Measurements from ENCODE around the gene PNKD. TPM values are rescaled to one million over a fixed set of nuclear protein-coding genes. Genes with fewer than 3 reads are reported as not detected.

PNKD gene
- total RNA-seq, 1 experiment from 2014 or later: 49.8 TPM

DNA sequence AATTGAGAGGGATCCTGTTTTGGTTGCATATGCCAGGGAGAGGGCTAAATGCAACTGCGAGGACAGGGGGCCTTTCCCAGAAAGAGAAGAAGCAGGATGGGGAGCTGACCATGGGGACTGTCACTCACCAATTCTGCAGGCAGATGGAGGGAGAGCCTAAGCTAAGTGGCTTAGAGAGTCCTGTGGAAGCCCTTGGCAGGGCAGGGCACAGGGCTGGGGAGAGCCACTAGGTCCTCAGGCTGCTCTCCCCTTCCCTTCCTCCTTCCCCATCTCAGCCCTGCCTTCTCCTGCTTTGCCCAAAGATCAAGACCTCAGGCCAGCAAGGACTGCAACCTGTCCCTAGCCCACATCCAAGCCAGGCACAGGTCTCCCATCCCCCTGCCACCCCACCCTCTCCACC is 62.0 kb downstream of the PNKD start (continued):
- TF ChIP-seq TEAD4 (CRISPR knock-in tag; IDR thresholded peaks at IDR 0.05) (no peak), JAZF1 (CRISPR knock-in tag; IDR thresholded peaks at IDR 0.05) (no peak), ZNF396 (CRISPR knock-in tag; IDR thresholded peaks at IDR 0.05; ENCODE audit: borderline replicate concordance) (no peak)

DNA sequence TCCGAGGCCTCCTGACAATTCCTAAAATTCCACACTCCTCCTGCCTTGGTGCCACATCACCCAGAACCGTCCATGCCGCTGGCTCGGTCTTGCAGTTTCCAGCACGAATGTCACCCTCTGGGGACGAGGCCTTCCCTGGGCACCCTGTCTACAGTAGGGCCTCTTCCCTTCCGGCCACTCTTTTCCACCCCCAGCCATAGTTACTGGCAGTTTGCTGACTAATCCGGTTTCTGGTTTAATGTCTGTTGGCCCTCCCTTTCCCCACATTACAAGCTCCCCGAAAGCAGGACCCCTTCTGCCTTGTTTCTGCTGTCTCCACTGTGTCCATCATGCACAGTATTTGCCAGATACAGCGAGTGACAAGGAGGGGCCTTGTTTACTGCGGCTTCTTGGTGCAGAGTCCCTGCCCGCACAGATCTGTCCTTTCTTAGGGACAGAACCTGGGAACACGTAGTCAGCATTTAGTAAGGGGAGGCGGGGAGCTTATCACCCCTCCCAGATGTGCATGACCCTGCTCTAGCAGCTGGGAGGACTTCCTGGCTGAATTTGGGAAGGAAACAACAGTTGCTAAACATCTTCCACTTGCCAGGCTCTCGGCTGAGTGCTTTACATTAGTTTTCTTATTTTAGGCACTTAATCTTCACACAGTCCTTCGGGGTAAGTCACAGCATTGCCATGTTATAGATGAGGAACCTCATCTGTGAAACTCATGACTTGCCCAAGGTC is 62.8 kb downstream of the PNKD start:
- CTCF ChIA-PET: interaction anchor here (0.7 to 1.8 kb wide), 4 partner anchors 10 to 249 kb away, joined by 4 to 7 read pairs (median 4); partner anchors contain the start of gene CATIP

DNA sequence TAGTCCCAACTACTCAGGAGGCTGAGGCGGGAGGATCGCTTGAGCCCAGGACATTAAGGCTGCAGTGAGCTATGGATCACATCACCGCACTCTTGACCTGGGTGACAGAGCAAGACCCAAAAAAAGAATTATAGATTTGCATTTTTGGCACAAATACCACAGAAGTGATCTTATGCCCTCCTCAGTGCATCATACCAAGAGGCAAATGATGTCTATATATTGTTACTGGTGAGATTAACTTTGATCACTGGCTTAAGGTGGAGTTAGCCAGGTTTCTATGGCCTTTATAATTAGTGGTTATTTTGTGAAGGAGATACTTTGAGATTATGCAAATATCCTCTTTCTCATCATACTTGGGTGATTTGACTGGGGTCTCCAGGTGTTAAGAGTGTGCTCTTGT is 64.2 kb downstream of the PNKD start:
- ATAC-seq: no peak

More for the DNA sequence above, 62.8 kb downstream of the PNKD start:
- Mint-ChIP-seq H3K4me1 (peaks cover 22% of the 10 kb centered on the region), H3K27me3 (ENCODE audit: low read depth) (no peaks in the 10 kb centered on the region), H3K4me3 (no peak overlapping the region), H3K27ac (peak overlapping the region; percentile 93), H3K36me3 (no peaks in the 10 kb centered on the region), H3K9me3 (no peaks in the 10 kb centered on the region)
- ATAC-seq: peak; percentile 18; the same call in 1 of the 2 replicates
- TF ChIP-seq SOX15 (CRISPR knock-in tag; IDR thresholded peaks at IDR 0.05): no peak
- TF ChIP-seq TP53 (CRISPR knock-in tag; IDR thresholded peaks at IDR 0.05): no peak
- TF ChIP-seq ZNF138 (CRISPR knock-in tag; conservative IDR thresholded peaks at IDR 0.05): no peak
- no peak for TF ChIP-seq ATF2 (CRISPR knock-in tag; IDR thresholded peaks at IDR 0.05; ENCODE audit: borderline replicate concordance, low read depth)
- TF ChIP-seq EMX1 (CRISPR knock-in tag; IDR thresholded peaks at IDR 0.05): no peak
- TF ChIP-seq, protein P1, sequence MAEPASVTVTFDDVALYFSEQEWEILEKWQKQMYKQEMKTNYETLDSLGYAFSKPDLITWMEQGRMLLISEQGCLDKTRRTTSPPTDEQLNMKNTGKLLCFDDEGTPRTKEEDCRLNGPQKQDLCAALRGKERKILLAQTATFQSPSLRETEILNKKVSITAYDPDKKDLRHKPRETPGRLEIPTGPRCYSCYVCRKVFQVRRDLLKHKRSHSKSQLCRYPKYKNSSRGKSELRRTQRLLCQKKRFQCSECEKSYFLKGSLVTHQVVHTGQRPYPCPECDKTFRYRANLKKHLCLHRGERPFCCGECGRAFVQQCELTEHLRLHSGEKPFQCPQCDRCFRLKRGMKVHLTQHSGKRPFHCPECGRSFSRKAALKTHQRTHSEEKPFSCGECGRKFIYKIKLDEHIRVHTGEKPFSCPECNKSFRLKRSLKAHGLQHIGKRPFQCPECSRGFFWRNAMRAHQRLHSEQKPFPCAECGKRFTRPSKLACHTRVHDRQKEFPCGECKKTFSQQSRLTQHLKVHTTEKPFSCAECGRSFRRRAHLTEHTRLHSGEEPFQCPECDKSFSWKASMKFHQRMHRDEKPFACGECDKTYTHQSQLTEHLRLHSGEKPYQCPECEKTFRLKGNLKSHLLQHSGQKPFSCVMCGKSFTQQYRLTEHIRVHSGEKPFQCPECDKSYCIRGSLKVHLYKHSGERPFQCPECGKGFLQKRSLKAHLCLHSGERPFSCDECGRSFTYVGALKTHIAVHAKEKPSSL (CRISPR knock-in tag; conservative IDR thresholded peaks at IDR 0.05): no peak
- TF ChIP-seq CREM (CRISPR knock-in tag; IDR thresholded peaks at IDR 0.05): no peak
- no peak for TF ChIP-seq NR2C2 (CRISPR knock-in tag; IDR thresholded peaks at IDR 0.05)
- no peak for TF ChIP-seq HMGA2 (CRISPR knock-in tag; IDR thresholded peaks at IDR 0.05)
- no peak for TF ChIP-seq GABPB1 (CRISPR knock-in tag; IDR thresholded peaks at IDR 0.05)
- TF ChIP-seq ZNF263 (CRISPR knock-in tag; IDR thresholded peaks at IDR 0.05; ENCODE audit: low read depth): no peak
- TF ChIP-seq NR3C1 (CRISPR knock-in tag; conservative IDR thresholded peaks at IDR 0.05; ENCODE audit: low read depth): no peak
- DNase-seq (ENCODE audit: low spot score): no peak
- POLR2A ChIA-PET: interaction anchor here (1.2 kb wide), 1 partner anchor 10 kb away, joined by 3 read pairs; no protein-coding TSS in a partner anchor

More for the DNA sequence above, 64.2 kb downstream of the PNKD start:
- Mint-ChIP-seq H3K9me3 (no peaks in the 10 kb centered on the region), H3K36me3 (no peaks in the 10 kb centered on the region), H3K4me3 (no peak overlapping the region), H3K27me3 (ENCODE audit: low read depth) (no peaks in the 10 kb centered on the region), H3K4me1 (peaks cover 20% of the 10 kb centered on the region), H3K27ac (no peak overlapping the region)
- ChIA-PET POLR2A (no interaction called here), CTCF (no interaction called here)
- DNase-seq (ENCODE audit: low spot score): no peak
- TF ChIP-seq ZNF281 (CRISPR knock-in tag; IDR thresholded peaks at IDR 0.05): no peak
- TF ChIP-seq SOX15 (CRISPR knock-in tag; IDR thresholded peaks at IDR 0.05): no peak

Data from WTC11 (cell line).